A549 treated with Hydrocortisone at 1 μM for 4 hours (cell line): ENCODE data around the gene CYTH4. TPM values are rescaled to one million over a fixed set of nuclear protein-coding genes. Genes with fewer than 3 reads are reported as not detected.

Experiments used
- total RNA-seq: library from RNA; stranded (reverse); fragments of 200-300 nt; extraction: Qiagen RNA extraction; gene quantifications from 5 replicates; pipeline ENCODE4 v1.2.3, GENCODE V29; 2022

Gene CYTH4
- 0.53 to 1.5 TPM (median 0.74 TPM) in 5 replicates for total RNA-seq

GRCh38 chr22:37282385-37282677 is at the start of gene CYTH4:
Gene CYTH4, plus strand, starts transcription at chr22:37282508. Its CDS starts 62 bp downstream, at chr22:37282570.

GRCh38 chr22:37244114-37244921 is 38.0 kb upstream of the CYTH4 start, which contains the start of gene RAC2:
Gene RAC2, minus strand, starts transcription at chr22:37244269. Its CDS starts 121 bp downstream, at chr22:37244148.

Other genes with a start within 250 kb of the CYTH4 start
- 24.2 to 26.7 TPM (median 25.9 TPM) in 5 replicates for gene KCTD17, start 230.8 kb upstream of the CYTH4 start, total RNA-seq
- gene TMPRSS6, start 172.8 kb upstream of the CYTH4 start, total RNA-seq: 0.05 to 0.17 TPM in 2 of 5 replicates, not detected in the others
- 0.02 to 0.15 TPM (median 0.03 TPM) in 5 replicates for gene IL2RB, start 132.6 kb upstream of the CYTH4 start, total RNA-seq
- 8.7 to 12.6 TPM (median 11.5 TPM) in 5 replicates for gene C1QTNF6, start 94.3 kb upstream of the CYTH4 start, total RNA-seq
- gene SSTR3, start 70.0 kb upstream of the CYTH4 start, total RNA-seq: not detected in 5 replicates
- gene RAC2, start 38.2 kb upstream of the CYTH4 start, total RNA-seq: 0.09 to 0.25 TPM (median 0.21 TPM) in 5 replicates
- gene ELFN2, start 145.0 kb downstream of the CYTH4 start, total RNA-seq: 5.8 to 6.7 TPM (median 6.2 TPM) in 5 replicates
- 0.70 to 2.6 TPM (median 1.6 TPM) in 5 replicates for gene MFNG, start 203.9 kb downstream of the CYTH4 start, total RNA-seq
- gene CARD10, start 236.9 kb downstream of the CYTH4 start, total RNA-seq: 26.3 to 31.6 TPM (median 30.6 TPM) in 5 replicates